Progenitor cell of endocrine pancreas (in vitro differentiated cells): ENCODE measurements around the gene MARCHF6. TPM values are rescaled to one million over a fixed set of nuclear protein-coding genes. Genes with fewer than 3 reads are reported as not detected.
"Not testable (repeated sequence)": the region's sequence is repeated elsewhere in the genome, so short reads cannot be mapped to it uniquely, and the experiment has no call there.

Experiments used
- DNase-seq: peaks from one replicate; pipeline ENCODE4 v3.0.0; 2021; ENCODE audit warnings: low spot score; ENCODE audit not compliant: unreplicated experiment
- H3K27ac Mint-ChIP-seq: 2 replicates; pipeline ENCODE4 v1.8.0; 2021; ENCODE audit warnings: mild to moderate bottlenecking, moderate library complexity, mixed read lengths
- H3K27me3 Mint-ChIP-seq: 2 replicates; pipeline ENCODE4 v1.8.0; 2021; ENCODE audit warnings: mixed read lengths
- H3K36me3 Mint-ChIP-seq: 2 replicates; pipeline ENCODE4 v1.8.0; 2022; ENCODE audit warnings: mixed read lengths; ENCODE audit not compliant: insufficient read depth
- H3K4me1 Mint-ChIP-seq: 2 replicates; pipeline ENCODE4 v1.8.0; 2021; ENCODE audit warnings: low read depth, mixed read lengths
- H3K4me3 Mint-ChIP-seq: 2 replicates; pipeline ENCODE4 v1.8.0; 2021; ENCODE audit warnings: low read depth, mild to moderate bottlenecking, moderate library complexity, mixed read lengths
- H3K9me3 Mint-ChIP-seq: 2 replicates; pipeline ENCODE4 v1.8.0; 2021; ENCODE audit warnings: low read depth, mixed read lengths
- CTCF ChIP-seq: fragments of 200-600 bp; sonication (generic); IDR thresholded peaks from one replicate; pipeline ENCODE4 v1.5.0; 2021; ENCODE audit warnings: antibody characterized with exemption, mild to moderate bottlenecking; ENCODE audit not compliant: unreplicated experiment
- total RNA-seq: library from RNA; stranded (reverse); gene quantifications from 2 replicates; pipeline ENCODE4 v1.2.1, GENCODE V29; 2021

MARCHF6 gene
- total RNA-seq, 1 donor from 2014 or later: 239 TPM

GRCh38 chr5:10372726-10373709, 19.5 kb downstream of the MARCHF6 start:
- TF ChIP-seq CTCF: no peak
- peaks cover 30% of the 10 kb centered on the region for H3K36me3 Mint-ChIP-seq
- no peaks in the 10 kb centered on the region for H3K27me3 Mint-ChIP-seq
- H3K4me1 Mint-ChIP-seq: peaks cover 10% of the 10 kb centered on the region
- no peak overlapping the region for H3K4me3 Mint-ChIP-seq
- DNase-seq: no peak
- H3K9me3 Mint-ChIP-seq: peaks cover 10% of the 10 kb centered on the region
- peak overlapping the region; percentile 9 for H3K27ac Mint-ChIP-seq

- no peak for TF ChIP-seq CTCF
- Mint-ChIP-seq H3K27me3 (no peaks in the 10 kb centered on the region), H3K4me1 (peaks cover 10% of the 10 kb centered on the region), H3K36me3 (peaks cover 34% of the 10 kb centered on the region), H3K9me3 (peaks cover 10% of the 10 kb centered on the region), H3K4me3 (no peak overlapping the region), H3K27ac (no peak overlapping the region)
- no peak for DNase-seq
Measured at GRCh38 chr5:10374046-10375022, 20.8 kb downstream of the MARCHF6 start.

- H3K36me3 Mint-ChIP-seq: peaks cover 36% of the 10 kb centered on the region
- not testable (repeated sequence) for H3K4me3 Mint-ChIP-seq, DNase-seq, H3K4me1 Mint-ChIP-seq, H3K27ac Mint-ChIP-seq, H3K27me3 Mint-ChIP-seq
- peaks cover 10% of the 10 kb centered on the region for H3K9me3 Mint-ChIP-seq
Measured at GRCh38 chr5:10375146-10375545, 21.7 kb downstream of the MARCHF6 start.

DNA sequence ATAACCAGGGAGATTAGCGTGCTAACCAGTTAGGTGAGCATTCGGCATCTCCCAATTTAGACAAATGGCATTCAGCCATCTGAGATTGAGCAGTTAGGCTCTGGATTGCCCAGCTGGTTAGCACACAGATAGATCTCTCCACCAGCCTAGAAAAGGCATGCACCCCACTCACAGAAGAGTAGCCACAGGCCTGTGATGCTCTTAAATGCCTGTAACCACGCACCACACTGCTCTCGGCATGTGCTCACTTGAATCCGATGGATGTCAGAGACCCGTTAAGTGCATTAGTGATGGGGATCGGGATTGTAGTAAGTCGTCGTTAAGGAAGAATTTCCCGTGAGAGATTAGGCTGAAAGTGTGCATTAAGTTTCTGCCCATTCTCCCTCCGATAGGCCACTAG, 23.0 kb downstream of the MARCHF6 start:
- H3K36me3 Mint-ChIP-seq: peaks cover 39% of the 10 kb centered on the region
- H3K4me1 Mint-ChIP-seq: peaks cover 5% of the 10 kb centered on the region
- peak overlapping the region; percentile 64 for H3K27ac Mint-ChIP-seq
- H3K9me3 Mint-ChIP-seq: peaks cover 10% of the 10 kb centered on the region
- TF ChIP-seq CTCF: no peak
- no peaks in the 10 kb centered on the region for H3K27me3 Mint-ChIP-seq
- no peak for DNase-seq
- no peak overlapping the region for H3K4me3 Mint-ChIP-seq

DNA sequence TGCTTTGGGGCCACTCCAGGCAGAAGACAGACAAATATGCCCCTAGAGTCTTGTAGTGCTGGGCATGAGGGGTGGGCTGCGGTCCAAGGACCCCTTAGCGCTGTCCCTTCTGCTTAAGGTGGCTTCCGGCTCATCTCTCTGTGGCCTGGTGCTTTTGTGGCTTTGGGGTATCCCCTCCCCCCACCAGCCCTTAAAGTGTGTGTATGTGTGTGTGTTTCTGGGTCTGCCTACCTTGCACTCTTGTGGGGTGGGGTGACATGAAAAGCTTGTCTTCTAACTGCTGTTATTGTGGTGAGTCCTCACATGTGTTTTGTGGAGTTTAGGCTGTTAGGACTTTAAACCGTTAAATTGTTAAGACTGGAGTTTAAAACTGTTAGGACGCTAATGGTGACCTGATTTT, 23.6 kb downstream of the MARCHF6 start:
- no peak overlapping the region for H3K4me3 Mint-ChIP-seq
- TF ChIP-seq CTCF: no peak
- H3K36me3 Mint-ChIP-seq: peaks cover 43% of the 10 kb centered on the region
- DNase-seq: no peak
- peak overlapping the region; percentile 8 for H3K27ac Mint-ChIP-seq
- peaks cover 10% of the 10 kb centered on the region for H3K9me3 Mint-ChIP-seq
- peaks cover 5% of the 10 kb centered on the region for H3K4me1 Mint-ChIP-seq
- H3K27me3 Mint-ChIP-seq: no peaks in the 10 kb centered on the region
